ENCODE data around the gene ING5.

Gene ING5

DNA sequence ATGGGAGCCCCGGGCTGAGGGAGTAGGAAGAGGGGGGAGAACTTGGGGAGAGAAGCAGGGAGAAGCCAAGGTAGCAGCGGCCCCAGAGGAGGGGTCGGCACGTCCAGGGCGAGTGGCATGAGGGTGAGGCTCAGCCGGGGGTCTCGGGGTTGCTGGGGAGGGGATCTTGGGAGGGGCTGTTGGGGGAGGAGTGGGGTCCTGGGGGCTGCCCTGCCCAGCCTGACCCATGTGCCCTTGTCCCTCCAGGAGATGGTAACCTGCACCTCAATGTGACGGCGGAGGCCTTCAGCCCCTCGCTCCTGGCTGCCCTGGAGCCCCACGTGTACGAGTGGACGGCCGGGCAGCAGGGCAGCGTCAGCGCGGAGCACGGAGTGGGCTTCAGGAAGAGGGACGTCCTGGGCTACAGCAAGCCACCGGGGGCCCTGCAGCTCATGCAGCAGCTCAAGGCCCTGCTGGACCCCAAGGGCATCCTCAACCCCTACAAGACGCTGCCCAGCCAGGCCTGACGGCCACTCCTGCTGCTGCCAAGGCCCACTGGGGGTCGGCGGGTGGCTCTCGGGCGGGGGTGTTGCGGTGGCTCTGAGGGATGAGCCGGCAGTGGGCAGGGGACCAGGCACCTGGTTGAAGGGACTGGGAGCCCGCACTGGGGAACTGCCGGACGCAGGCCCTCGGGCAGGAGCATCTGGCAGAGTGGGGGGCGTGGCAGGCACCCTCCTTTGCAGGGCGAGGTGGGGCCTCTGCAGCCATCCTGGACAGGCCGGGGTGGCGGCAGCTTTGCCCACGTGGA, 65.8 kb downstream of the ING5 start:
- TF ChIP-seq, protein P1, sequence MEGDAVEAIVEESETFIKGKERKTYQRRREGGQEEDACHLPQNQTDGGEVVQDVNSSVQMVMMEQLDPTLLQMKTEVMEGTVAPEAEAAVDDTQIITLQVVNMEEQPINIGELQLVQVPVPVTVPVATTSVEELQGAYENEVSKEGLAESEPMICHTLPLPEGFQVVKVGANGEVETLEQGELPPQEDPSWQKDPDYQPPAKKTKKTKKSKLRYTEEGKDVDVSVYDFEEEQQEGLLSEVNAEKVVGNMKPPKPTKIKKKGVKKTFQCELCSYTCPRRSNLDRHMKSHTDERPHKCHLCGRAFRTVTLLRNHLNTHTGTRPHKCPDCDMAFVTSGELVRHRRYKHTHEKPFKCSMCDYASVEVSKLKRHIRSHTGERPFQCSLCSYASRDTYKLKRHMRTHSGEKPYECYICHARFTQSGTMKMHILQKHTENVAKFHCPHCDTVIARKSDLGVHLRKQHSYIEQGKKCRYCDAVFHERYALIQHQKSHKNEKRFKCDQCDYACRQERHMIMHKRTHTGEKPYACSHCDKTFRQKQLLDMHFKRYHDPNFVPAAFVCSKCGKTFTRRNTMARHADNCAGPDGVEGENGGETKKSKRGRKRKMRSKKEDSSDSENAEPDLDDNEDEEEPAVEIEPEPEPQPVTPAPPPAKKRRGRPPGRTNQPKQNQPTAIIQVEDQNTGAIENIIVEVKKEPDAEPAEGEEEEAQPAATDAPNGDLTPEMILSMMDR (conservative IDR thresholded peaks at IDR 0.05), result no peak
- H3K27ac ChIP-seq, result no peak overlapping the region

DNA sequence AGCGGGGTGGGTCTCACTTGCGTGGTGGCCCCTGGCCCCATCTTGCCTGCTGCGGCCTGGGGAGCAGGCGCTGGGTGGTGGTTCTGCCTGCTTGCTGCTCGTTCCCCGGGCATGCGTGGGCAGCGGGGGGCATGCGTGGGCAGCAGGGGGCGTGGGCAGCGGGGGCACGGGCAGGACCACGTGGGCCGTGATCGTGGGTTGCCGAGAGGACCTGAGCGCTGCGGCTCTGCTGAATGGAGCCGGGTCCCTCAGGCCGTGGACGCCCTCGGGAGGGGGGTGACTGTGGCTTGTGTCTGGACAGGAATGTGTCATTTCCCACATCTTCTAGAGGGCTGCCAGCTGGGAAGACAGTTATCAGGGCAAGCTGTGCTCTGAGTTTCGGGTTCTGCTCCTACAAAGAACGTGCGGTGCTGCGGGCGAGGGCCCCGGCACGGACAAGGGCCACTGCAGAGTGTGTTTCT, 66.4 kb downstream of the ING5 start:
- no peak overlapping the region for H3K27ac ChIP-seq
- TF ChIP-seq, protein P1 (conservative IDR thresholded peaks at IDR 0.05), result no peak

- no peak overlapping the region for H3K27ac ChIP-seq
- TF ChIP-seq, protein P1 (conservative IDR thresholded peaks at IDR 0.05), result no peak
These were observed 67.0 kb downstream of the ING5 start for GRCh38 chr2:241768850-241769249.

DNA sequence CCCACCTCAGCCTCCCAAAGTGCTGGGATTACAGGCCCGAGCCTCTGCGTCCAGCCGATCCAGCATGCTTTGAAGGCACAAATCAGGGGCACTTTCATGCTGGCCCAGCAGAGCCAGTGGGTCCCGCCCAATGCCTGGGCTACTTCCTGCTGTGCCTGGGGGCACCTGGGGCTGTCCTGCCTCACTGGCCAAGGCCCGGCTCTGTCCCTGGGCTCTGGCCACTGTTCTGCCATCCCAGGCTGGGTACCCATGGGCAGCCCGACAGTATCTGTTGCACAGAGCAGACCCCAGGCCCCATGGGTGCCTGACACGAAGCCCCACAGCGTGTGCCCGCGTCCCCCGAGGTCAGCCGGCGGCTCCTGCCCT, 68.0 kb downstream of the ING5 start:
- no peak overlapping the region for H3K27ac ChIP-seq
- TF ChIP-seq, protein P1 (conservative IDR thresholded peaks at IDR 0.05), result no peak

GRCh38 chr2:241770185-241770935, 68.5 kb downstream of the ING5 start:
- TF ChIP-seq, protein P1 (conservative IDR thresholded peaks at IDR 0.05), result no peak
- no peak overlapping the region for H3K27ac ChIP-seq

GRCh38 chr2:241770936-241771285, 69.1 kb downstream of the ING5 start:
- no peak overlapping the region for H3K27ac ChIP-seq
- TF ChIP-seq, protein P1 (conservative IDR thresholded peaks at IDR 0.05), result no peak

GRCh38 chr2:241771286-241772062, 69.6 kb downstream of the ING5 start:
- peak overlapping the region; percentile 36; the same call in 1 of the 2 replicates for H3K27ac ChIP-seq
- TF ChIP-seq, protein P1 (conservative IDR thresholded peaks at IDR 0.05), result no peak
